Natural killer cell (primary cell): ENCODE results near the gene NOTUM. TPM values are rescaled to one million over a fixed set of nuclear protein-coding genes. Genes with fewer than 3 reads are reported as not detected.

ENCODE experiments used
- ATAC-seq, 3 donors: fragments of 150-1000 bp in 2 of 3; fragments of 200-7000 bp in 1 of 3; cut with Tn5 transposase; 1 replicate in 1 of 3; 2 replicates in 2 of 3; pipeline ENCODE4 v1.10.0; 2021; ENCODE audit warnings: mild to moderate bottlenecking in 2 of 3, moderate library complexity in 2 of 3
- DNase-seq, 2 donors: peaks; one replicate each; pipeline versions ENCODE4 v3.0.0 to v3.0.0-alpha.2; 2013 to 2021; ENCODE audit warnings: mixed read lengths in 1 of 2
- H3K27ac ChIP-seq: one replicate; pipeline ENCODE4 v1.5.1; 2013; ENCODE audit warnings: mild to moderate bottlenecking, low read length
- H3K27me3 ChIP-seq: one replicate; pipeline ENCODE4 v1.6.1; 2013; ENCODE audit warnings: low read length; ENCODE audit not compliant: control insufficient read depth, insufficient read depth
- H3K36me3 ChIP-seq: one replicate; pipeline ENCODE4 v1.6.1; 2013; ENCODE audit warnings: low read length; ENCODE audit not compliant: control insufficient read depth, insufficient read depth
- H3K4me1 ChIP-seq: one replicate; pipeline ENCODE4 v1.6.1; 2013; ENCODE audit warnings: low read length; ENCODE audit not compliant: control insufficient read depth, insufficient read depth
- H3K4me3 ChIP-seq: one replicate; pipeline ENCODE4 v1.5.1; 2013; ENCODE audit warnings: low read length
- H3K9me3 ChIP-seq: one replicate; pipeline ENCODE4 v1.6.1; 2013; ENCODE audit warnings: low read length; ENCODE audit not compliant: control insufficient read depth, insufficient read depth
- H3K27ac Mint-ChIP-seq, 2 donors: one replicate each; pipeline ENCODE4 v1.8.0; 2022; ENCODE audit warnings: mild to moderate bottlenecking in 2 of 2, mixed read lengths in 2 of 2, moderate library complexity in 1 of 2
- H3K27me3 Mint-ChIP-seq, 2 donors: one replicate each; pipeline ENCODE4 v1.8.0; 2022; ENCODE audit warnings: low read depth in 2 of 2, mixed read lengths in 2 of 2
- H3K36me3 Mint-ChIP-seq: one replicate; pipeline ENCODE4 v1.8.0; 2022; ENCODE audit warnings: mixed read lengths
- H3K4me1 Mint-ChIP-seq, 2 donors: one replicate each; pipeline ENCODE4 v1.8.0; 2022; ENCODE audit warnings: mixed read lengths in 2 of 2
- H3K4me3 Mint-ChIP-seq: one replicate; pipeline ENCODE4 v1.8.0; 2022; ENCODE audit warnings: mild to moderate bottlenecking, moderate library complexity, mixed read lengths
- H3K9me3 Mint-ChIP-seq, 2 donors: one replicate each; pipeline ENCODE4 v1.8.0; 2022; ENCODE audit warnings: mixed read lengths in 2 of 2
- CTCF ChIP-seq: fragments of 200-600 bp; IDR thresholded peaks from one replicate; pipeline ENCODE4 v1.8.0; 2022; ENCODE audit warnings: antibody characterized with exemption
- WGBS: methylation state at CpG from one replicate; pipeline ENCODE4 v1.1.7; 2013; ENCODE audit warnings: missing lambda C conversion rate; ENCODE audit not compliant: insufficient coverage; 5-methylcytosine and 5-hydroxymethylcytosine counted together
- intact Hi-C: fragments of 100-400 bp; cut with micrococcal nuclease; formaldehyde crosslinking; loops from one replicate; pipeline ENCODE4 v1.14.2; 2022
- total RNA-seq, 4 donors: library from RNA; stranded (reverse); fragments of 120-200 nt in 1 of 4; gene quantifications; one replicate each; pipeline versions ENCODE4 v1.2.3 to v1.2.4, GENCODE V29; 2013 to 2022

NOTUM gene
- total RNA-seq, 3 donors from 2014 or later (not counting 1 experiment from before 2014, with no cell fraction given) = not detected

- Histone ChIP-seq H3K36me3 (no peaks in the 10 kb centered on the region), H3K27ac (no peak overlapping the region), H3K27me3 (peaks cover 13% of the 10 kb centered on the region), H3K9me3 (no peaks in the 10 kb centered on the region), H3K4me3 (no peak overlapping the region), H3K4me1 (peaks cover 14% of the 10 kb centered on the region)
- Mint-ChIP-seq H3K27ac (no peak overlapping the region), H3K4me3 (no peak overlapping the region), H3K27me3 (peaks cover 0 to 19% of the 10 kb centered on the region in 2 donors), H3K36me3 (no peaks in the 10 kb centered on the region), H3K9me3 (no peaks in the 10 kb centered on the region), H3K4me1 (peaks cover 0 to under 1% of the 10 kb centered on the region in 2 donors)
- intact Hi-C loops = no loop called here
- ATAC-seq (no peak), DNase-seq (no peak)
- TF ChIP-seq CTCF = no peak
- 65% methylated on average over 15 of the region's 15 CpGs for WGBS
These were observed 29.2 kb downstream of the NOTUM start for GRCh38 chr17:81931557-81932332.

- Histone ChIP-seq H3K27me3 (peaks cover 13% of the 10 kb centered on the region), H3K36me3 (no peaks in the 10 kb centered on the region), H3K4me1 (peaks cover 17% of the 10 kb centered on the region), H3K4me3 (no peak overlapping the region), H3K27ac (no peak overlapping the region), H3K9me3 (no peaks in the 10 kb centered on the region)
- H3K4me3 Mint-ChIP-seq = no peak overlapping the region
- H3K27ac Mint-ChIP-seq = no peak overlapping the region
- WGBS = 77% methylated on average over 13 of the region's 13 CpGs
- H3K27me3 Mint-ChIP-seq = peaks cover 0 to 19% of the 10 kb centered on the region in 2 donors
- DNase-seq = no peak
- H3K9me3 Mint-ChIP-seq = no peaks in the 10 kb centered on the region
- H3K4me1 Mint-ChIP-seq = peaks cover 5 to 6% of the 10 kb centered on the region in 2 donors
- TF ChIP-seq CTCF = no peak
- intact Hi-C loops = no loop called here
- no peak for ATAC-seq
- no peaks in the 10 kb centered on the region for H3K36me3 Mint-ChIP-seq
These were observed 29.8 kb downstream of the NOTUM start for GRCh38 chr17:81931189-81931556.

GRCh38 chr17:81930142-81931125 is 30.6 kb downstream of the NOTUM start:
- no peak overlapping the region for H3K4me3 Mint-ChIP-seq
- no peaks in the 10 kb centered on the region for H3K36me3 ChIP-seq
- H3K4me1 Mint-ChIP-seq = peaks cover 5 to 10% of the 10 kb centered on the region in 2 donors
- ATAC-seq (no peak), DNase-seq (peak in 1 of 2 donors; percentile 36)
- no peaks in the 10 kb centered on the region for H3K9me3 ChIP-seq
- H3K4me1 ChIP-seq = peaks cover 23% of the 10 kb centered on the region
- intact Hi-C loops = no loop called here
- H3K9me3 Mint-ChIP-seq = no peaks in the 10 kb centered on the region
- no peak overlapping the region for H3K27ac ChIP-seq
- no peak for TF ChIP-seq CTCF
- H3K36me3 Mint-ChIP-seq = no peaks in the 10 kb centered on the region
- no peak overlapping the region for H3K27ac Mint-ChIP-seq
- H3K27me3 Mint-ChIP-seq = peaks cover 0 to 19% of the 10 kb centered on the region in 2 donors
- no peak overlapping the region for H3K4me3 ChIP-seq
- WGBS = 64% methylated on average over 20 of the region's 20 CpGs
- peaks cover 13% of the 10 kb centered on the region for H3K27me3 ChIP-seq
